ENCODE data around the gene MCMBP.

MCMBP gene

DNA sequence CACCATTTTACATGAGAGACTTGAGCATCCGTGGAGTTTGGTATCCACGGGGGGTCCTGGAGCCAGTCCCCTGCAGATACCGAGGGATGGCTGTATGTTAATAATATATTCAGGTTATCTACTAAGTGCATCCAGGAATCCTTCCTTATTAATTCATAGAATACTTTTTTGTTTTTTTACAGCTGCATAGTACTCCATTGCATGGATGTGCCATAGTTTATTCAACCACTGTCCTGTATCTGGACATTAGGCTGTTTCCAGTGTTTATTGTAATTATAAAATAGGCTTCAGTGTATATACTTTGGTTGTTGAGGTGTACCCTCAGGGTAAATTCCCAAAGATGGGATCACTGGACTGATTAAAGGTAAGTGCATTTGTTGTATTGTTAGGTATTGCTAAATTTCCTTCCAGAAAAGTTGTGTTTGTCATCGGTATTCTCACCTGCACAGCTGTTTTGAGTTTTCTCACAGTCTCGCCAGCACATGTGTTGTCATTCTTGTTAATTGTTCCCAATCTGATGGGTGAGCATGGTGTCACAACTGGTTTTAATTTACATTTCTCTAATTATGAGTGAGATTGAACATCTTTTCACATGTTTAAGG is 91.7 kb downstream of the MCMBP start:
- no peak for TF ChIP-seq CEBPB (IDR thresholded peaks at IDR 0.05)
- TF ChIP-seq, protein P1, sequence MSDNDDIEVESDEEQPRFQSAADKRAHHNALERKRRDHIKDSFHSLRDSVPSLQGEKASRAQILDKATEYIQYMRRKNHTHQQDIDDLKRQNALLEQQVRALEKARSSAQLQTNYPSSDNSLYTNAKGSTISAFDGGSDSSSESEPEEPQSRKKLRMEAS (IDR thresholded peaks at IDR 0.05) = no peak
- TF ChIP-seq TCF12 (IDR thresholded peaks at IDR 0.05; ENCODE audit: low read depth) = no peak
- TF ChIP-seq, protein P2, sequence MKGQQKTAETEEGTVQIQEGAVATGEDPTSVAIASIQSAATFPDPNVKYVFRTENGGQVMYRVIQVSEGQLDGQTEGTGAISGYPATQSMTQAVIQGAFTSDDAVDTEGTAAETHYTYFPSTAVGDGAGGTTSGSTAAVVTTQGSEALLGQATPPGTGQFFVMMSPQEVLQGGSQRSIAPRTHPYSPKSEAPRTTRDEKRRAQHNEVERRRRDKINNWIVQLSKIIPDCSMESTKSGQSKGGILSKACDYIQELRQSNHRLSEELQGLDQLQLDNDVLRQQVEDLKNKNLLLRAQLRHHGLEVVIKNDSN (IDR thresholded peaks at IDR 0.05) = no peak
- TF ChIP-seq CREB1 (IDR thresholded peaks at IDR 0.05; ENCODE audit: low read depth) = no peak
- no peak for TF ChIP-seq EGR1 (IDR thresholded peaks at IDR 0.05)
- no peak for TF ChIP-seq FOXM1 (IDR thresholded peaks at IDR 0.05; ENCODE audit: borderline replicate concordance, low read depth)
- no peak for TF ChIP-seq ZBTB7A (IDR thresholded peaks at IDR 0.05; ENCODE audit: low read depth)
- TF ChIP-seq RAD21 (IDR thresholded peaks at IDR 0.05; ENCODE audit: low read depth) = no peak
- TF ChIP-seq EP300 (IDR thresholded peaks at IDR 0.05; ENCODE audit: borderline replicate concordance) = no peak
- TF ChIP-seq, protein P3, sequence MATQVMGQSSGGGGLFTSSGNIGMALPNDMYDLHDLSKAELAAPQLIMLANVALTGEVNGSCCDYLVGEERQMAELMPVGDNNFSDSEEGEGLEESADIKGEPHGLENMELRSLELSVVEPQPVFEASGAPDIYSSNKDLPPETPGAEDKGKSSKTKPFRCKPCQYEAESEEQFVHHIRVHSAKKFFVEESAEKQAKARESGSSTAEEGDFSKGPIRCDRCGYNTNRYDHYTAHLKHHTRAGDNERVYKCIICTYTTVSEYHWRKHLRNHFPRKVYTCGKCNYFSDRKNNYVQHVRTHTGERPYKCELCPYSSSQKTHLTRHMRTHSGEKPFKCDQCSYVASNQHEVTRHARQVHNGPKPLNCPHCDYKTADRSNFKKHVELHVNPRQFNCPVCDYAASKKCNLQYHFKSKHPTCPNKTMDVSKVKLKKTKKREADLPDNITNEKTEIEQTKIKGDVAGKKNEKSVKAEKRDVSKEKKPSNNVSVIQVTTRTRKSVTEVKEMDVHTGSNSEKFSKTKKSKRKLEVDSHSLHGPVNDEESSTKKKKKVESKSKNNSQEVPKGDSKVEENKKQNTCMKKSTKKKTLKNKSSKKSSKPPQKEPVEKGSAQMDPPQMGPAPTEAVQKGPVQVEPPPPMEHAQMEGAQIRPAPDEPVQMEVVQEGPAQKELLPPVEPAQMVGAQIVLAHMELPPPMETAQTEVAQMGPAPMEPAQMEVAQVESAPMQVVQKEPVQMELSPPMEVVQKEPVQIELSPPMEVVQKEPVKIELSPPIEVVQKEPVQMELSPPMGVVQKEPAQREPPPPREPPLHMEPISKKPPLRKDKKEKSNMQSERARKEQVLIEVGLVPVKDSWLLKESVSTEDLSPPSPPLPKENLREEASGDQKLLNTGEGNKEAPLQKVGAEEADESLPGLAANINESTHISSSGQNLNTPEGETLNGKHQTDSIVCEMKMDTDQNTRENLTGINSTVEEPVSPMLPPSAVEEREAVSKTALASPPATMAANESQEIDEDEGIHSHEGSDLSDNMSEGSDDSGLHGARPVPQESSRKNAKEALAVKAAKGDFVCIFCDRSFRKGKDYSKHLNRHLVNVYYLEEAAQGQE (IDR thresholded peaks at IDR 0.05; ENCODE audit: low read depth) = no peak
- TF ChIP-seq YY1 (IDR thresholded peaks at IDR 0.05; ENCODE audit: low read depth) = no peak
- no peak for TF ChIP-seq NFIC (IDR thresholded peaks at IDR 0.05)
- TF ChIP-seq TAF1 (IDR thresholded peaks at IDR 0.05; ENCODE audit: low read depth) = no peak
- TF ChIP-seq TEAD4 (IDR thresholded peaks at IDR 0.05) = no peak
